HCT116 (cell line): ENCODE results near the gene APOA5. TPM values are rescaled to one million over a fixed set of nuclear protein-coding genes. Genes with fewer than 3 reads are reported as not detected.

Experiments used
- ATAC-seq: fragments of 200-7000 bp; cut with Tn5 transposase; 2 replicates; pipeline ENCODE4 v1.9.1; 2020; ENCODE audit warnings: mild to moderate bottlenecking, moderate library complexity
- BruUV-seq: library from RNA; stranded (reverse); fragments of 400-500 nt; replicated peaks from 2 replicates; lab custom pipeline; 2021; lab: Mats Ljungman, UMichigan
- CTCF ChIA-PET: fragments of 300-600 bp; sonication (Branson Sonifier 250); formaldehyde crosslinking; loops from one replicate; lab custom pipeline; 2021; ENCODE audit warnings: antibody characterized with exemption; lab: Charles Lee
- POLR2A ChIA-PET: fragments of 300-600, 350-600 bp; sonication (Branson Sonifier 250); formaldehyde crosslinking; loops from one replicate; lab custom pipeline; 2021; ENCODE audit warnings: antibody characterized with exemption; lab: Charles Lee
- RAD21 ChIA-PET, 2 experiments: fragments of 300-600 bp; sonication (Branson Sonifier 250); formaldehyde crosslinking; loops; one replicate each; lab custom pipeline; 2023; ENCODE audit warnings: low total read pairs in 2 of 2; ENCODE audit not compliant: uncharacterized antibody in 2 of 2, unreplicated experiment in 2 of 2, low non-redundant PET in 1 of 2; lab: Charles Lee
- DNase-seq: peaks from one replicate; pipeline ENCODE4 v3.0.0-alpha.2; 2010; ENCODE audit warnings: low read depth, low spot score
- H2AFZ ChIP-seq: fragments of 200-600 bp; shearing (Covaris generic), sonication (generic); 2 replicates; pipeline ENCODE4 v1.6.1; 2017; ENCODE audit warnings: low read depth, mixed run types, mixed read lengths, antibody characterized with exemption, low read length; ENCODE audit not compliant: poor library complexity, severe bottlenecking
- H3K27ac ChIP-seq: 2 replicates; pipeline ENCODE4 v1.5.1; 2012; ENCODE audit warnings: low read depth, low read length
- H3K27me3 ChIP-seq: fragments of 200-600 bp; sonication (generic); 2 replicates; pipeline ENCODE4 v1.6.1; 2016; ENCODE audit warnings: mixed run types, low read length, mixed read lengths; ENCODE audit not compliant: insufficient read depth
- H3K36me3 ChIP-seq, 2 experiments: fragments of 200-500 bp in 1 of 2; fragments of 200-600 bp in 1 of 2; sonication (Bioruptor generic) in 1 of 2; sonication (generic) in 1 of 2; 2 replicates each; pipeline versions ENCODE4 v1.5.1 to v1.6.1; 2014 to 2016; ENCODE audit warnings: low read length in 2 of 2, inconsistent platforms in 1 of 2, mixed read lengths in 1 of 2, mixed run types in 1 of 2; ENCODE audit not compliant: insufficient read depth in 2 of 2, control insufficient read depth in 1 of 2
- H3K4me1 ChIP-seq, 2 experiments: fragments of 200-600 bp in 1 of 2; sonication (generic) in 1 of 2; 2 replicates each; pipeline versions ENCODE4 v1.5.1 to v1.6.1; 2012 to 2017; ENCODE audit warnings: low read length in 2 of 2, inconsistent platforms in 1 of 2, mild to moderate bottlenecking in 1 of 2, mixed read lengths in 1 of 2, mixed run types in 1 of 2, moderate library complexity in 1 of 2; ENCODE audit not compliant: insufficient read depth in 2 of 2, control insufficient read depth in 1 of 2
- H3K4me2 ChIP-seq: fragments of 200-600 bp; sonication (generic); 2 replicates; pipeline ENCODE4 v1.6.1; 2017; ENCODE audit warnings: mixed run types, low read length, mixed read lengths
- H3K4me3 ChIP-seq, 2 experiments: fragments of 200-600 bp in 1 of 2; sonication (generic) in 1 of 2; replicated peaks in 1 of 2; 2 replicates each; pipeline ENCODE4 v1.5.1; 2011 to 2016; ENCODE audit warnings: low read length in 2 of 2, control low read depth in 1 of 2, low read depth in 1 of 2, mild to moderate bottlenecking in 1 of 2, mixed read lengths in 1 of 2, mixed run types in 1 of 2
- H3K79me2 ChIP-seq: fragments of 200-600 bp; sonication (generic); 2 replicates; pipeline ENCODE4 v1.6.1; 2017; ENCODE audit warnings: mild to moderate bottlenecking, mixed run types, low read length, moderate library complexity, mixed read lengths; ENCODE audit not compliant: insufficient read depth
- H3K9ac ChIP-seq: fragments of 200-600 bp; sonication (generic); 2 replicates; pipeline ENCODE4 v1.6.1; 2016; ENCODE audit warnings: low read length, mixed read lengths
- H3K9me2 ChIP-seq: fragments of 200-600 bp; sonication (generic), shearing (Covaris generic); 2 replicates; pipeline ENCODE4 v1.6.1; 2017; ENCODE audit warnings: mixed run types, mild to moderate bottlenecking, moderate library complexity; ENCODE audit not compliant: insufficient read depth
- H3K9me3 ChIP-seq, 2 experiments: fragments of 200-500 bp in 1 of 2; fragments of 200-600 bp in 1 of 2; sonication (Bioruptor generic) in 1 of 2; sonication (generic) in 1 of 2; 2 replicates each; pipeline ENCODE4 v1.6.1; 2014 to 2017; ENCODE audit warnings: low read length in 2 of 2, mixed read lengths in 2 of 2, inconsistent platforms in 1 of 2, low read depth in 1 of 2, mild to moderate bottlenecking in 1 of 2, mixed run types in 1 of 2, moderate library complexity in 1 of 2; ENCODE audit not compliant: control insufficient read depth in 1 of 2, insufficient read depth in 1 of 2
- H4K20me1 ChIP-seq: fragments of 200-600 bp; sonication (generic), shearing (Covaris generic); 2 replicates; pipeline ENCODE4 v1.6.1; 2017; ENCODE audit warnings: mixed run types, mild to moderate bottlenecking, moderate library complexity; ENCODE audit not compliant: insufficient read depth
- CBX3 ChIP-seq: IDR thresholded peaks from 2 replicates; pipeline ENCODE4 v1.6.1; 2012; ENCODE audit warnings: low read depth
- CEBPB ChIP-seq: IDR thresholded peaks from 2 replicates; pipeline ENCODE4 v1.6.1; 2012; ENCODE audit warnings: low read depth
- EZH2 ChIP-seq: fragments of 200-600 bp; sonication (generic); IDR thresholded peaks from 2 replicates; pipeline ENCODE4 v1.6.1; 2017; ENCODE audit warnings: antibody characterized with exemption, mixed run types
- EZH2phosphoT487 ChIP-seq: fragments of 200-600 bp; IDR thresholded peaks from 2 replicates; pipeline ENCODE4 v1.6.1; 2018; ENCODE audit warnings: antibody characterized with exemption, borderline replicate concordance
- JUND ChIP-seq: IDR thresholded peaks from 2 replicates; pipeline ENCODE4 v1.6.1; 2012
- POLR2A ChIP-seq: IDR thresholded peaks from 2 replicates; pipeline ENCODE4 v1.7.0; 2011; ENCODE audit warnings: borderline replicate concordance; ENCODE audit not compliant: insufficient read depth, insufficient read length; ENCODE audit errors: extremely low read depth
- RAD21 ChIP-seq: IDR thresholded peaks from 2 replicates; pipeline ENCODE4 v1.6.1; 2012; ENCODE audit warnings: low read depth, mild to moderate bottlenecking
- SRF ChIP-seq: IDR thresholded peaks from 2 replicates; pipeline ENCODE4 v1.6.1; 2012; ENCODE audit warnings: low read depth
- ZNF274 ChIP-seq: fragments of 200-500 bp; sonication (Bioruptor generic); IDR thresholded peaks from 2 replicates; pipeline ENCODE4 v1.6.1; 2014; ENCODE audit warnings: mild to moderate bottlenecking, low read depth, low read length, inconsistent platforms
- intact Hi-C: fragments of 100-400 bp; cut with micrococcal nuclease; formaldehyde crosslinking; loops from 2 replicates; pipeline ENCODE4 v1.10.0; 2022
- total RNA-seq: library from RNA; stranded (reverse); gene quantifications from one replicate; pipeline ENCODE4 v1.2.1, GENCODE V29; 2021; ENCODE audit not compliant: unreplicated experiment
- TF ChIP-seq, protein P1 (sequence below), 3 experiments: fragments of 200-600 bp in 1 of 3; sonication (generic) in 1 of 3; IDR thresholded peaks in 2 of 3; conservative IDR thresholded peaks in 1 of 3; 2 replicates each; pipeline ENCODE4 v1.5.1; 2012 to 2017; ENCODE audit warnings: low read depth in 2 of 3, low read length in 2 of 3, antibody characterized with exemption in 1 of 3, borderline replicate concordance in 1 of 3, control low read depth in 1 of 3, mild to moderate bottlenecking in 1 of 3, mixed read lengths in 1 of 3, mixed run types in 1 of 3, moderate library complexity in 1 of 3; ENCODE audit not compliant: insufficient read depth in 1 of 3

APOA5 gene
- total RNA-seq, 1 experiment from 2014 or later: 0.12 TPM

DNA sequence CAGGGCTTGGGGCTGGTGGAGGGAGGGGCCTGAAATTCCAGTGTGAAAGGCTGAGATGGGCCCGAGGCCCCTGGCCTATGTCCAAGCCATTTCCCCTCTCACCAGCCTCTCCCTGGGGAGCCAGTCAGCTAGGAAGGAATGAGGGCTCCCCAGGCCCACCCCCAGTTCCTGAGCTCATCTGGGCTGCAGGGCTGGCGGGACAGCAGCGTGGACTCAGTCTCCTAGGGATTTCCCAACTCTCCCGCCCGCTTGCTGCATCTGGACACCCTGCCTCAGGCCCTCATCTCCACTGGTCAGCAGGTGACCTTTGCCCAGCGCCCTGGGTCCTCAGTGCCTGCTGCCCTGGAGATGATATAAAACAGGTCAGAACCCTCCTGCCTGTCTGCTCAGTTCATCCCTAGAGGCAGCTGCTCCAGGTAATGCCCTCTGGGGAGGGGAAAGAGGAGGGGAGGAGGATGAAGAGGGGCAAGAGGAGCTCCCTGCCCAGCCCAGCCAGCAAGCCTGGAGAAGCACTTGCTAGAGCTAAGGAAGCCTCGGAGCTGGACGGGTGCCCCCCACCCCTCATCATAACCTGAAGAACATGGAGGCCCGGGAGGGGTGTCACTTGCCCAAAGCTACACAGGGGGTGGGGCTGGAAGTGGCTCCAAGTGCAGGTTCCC, 38.0 kb upstream of the APOA5 start, which contains the start of gene APOC3 (continued):
- TF ChIP-seq, protein P1, sequence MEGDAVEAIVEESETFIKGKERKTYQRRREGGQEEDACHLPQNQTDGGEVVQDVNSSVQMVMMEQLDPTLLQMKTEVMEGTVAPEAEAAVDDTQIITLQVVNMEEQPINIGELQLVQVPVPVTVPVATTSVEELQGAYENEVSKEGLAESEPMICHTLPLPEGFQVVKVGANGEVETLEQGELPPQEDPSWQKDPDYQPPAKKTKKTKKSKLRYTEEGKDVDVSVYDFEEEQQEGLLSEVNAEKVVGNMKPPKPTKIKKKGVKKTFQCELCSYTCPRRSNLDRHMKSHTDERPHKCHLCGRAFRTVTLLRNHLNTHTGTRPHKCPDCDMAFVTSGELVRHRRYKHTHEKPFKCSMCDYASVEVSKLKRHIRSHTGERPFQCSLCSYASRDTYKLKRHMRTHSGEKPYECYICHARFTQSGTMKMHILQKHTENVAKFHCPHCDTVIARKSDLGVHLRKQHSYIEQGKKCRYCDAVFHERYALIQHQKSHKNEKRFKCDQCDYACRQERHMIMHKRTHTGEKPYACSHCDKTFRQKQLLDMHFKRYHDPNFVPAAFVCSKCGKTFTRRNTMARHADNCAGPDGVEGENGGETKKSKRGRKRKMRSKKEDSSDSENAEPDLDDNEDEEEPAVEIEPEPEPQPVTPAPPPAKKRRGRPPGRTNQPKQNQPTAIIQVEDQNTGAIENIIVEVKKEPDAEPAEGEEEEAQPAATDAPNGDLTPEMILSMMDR (IDR thresholded peaks at IDR 0.05 in 2 of 3, conservative IDR thresholded peaks at IDR 0.05 in 1 of 3; ENCODE audit: borderline replicate concordance in 1 of 3, insufficient read depth in 1 of 3, low read depth in 2 of 3, low read length in 2 of 3): no peak
- no peak for TF ChIP-seq JUND
- no peak for TF ChIP-seq RAD21
- no peak for TF ChIP-seq POLR2A
- TF ChIP-seq SRF: no peak
- TF ChIP-seq EZH2: no peak
- no peak for TF ChIP-seq CEBPB
- TF ChIP-seq, all 23 proteins: peak for 0

DNA sequence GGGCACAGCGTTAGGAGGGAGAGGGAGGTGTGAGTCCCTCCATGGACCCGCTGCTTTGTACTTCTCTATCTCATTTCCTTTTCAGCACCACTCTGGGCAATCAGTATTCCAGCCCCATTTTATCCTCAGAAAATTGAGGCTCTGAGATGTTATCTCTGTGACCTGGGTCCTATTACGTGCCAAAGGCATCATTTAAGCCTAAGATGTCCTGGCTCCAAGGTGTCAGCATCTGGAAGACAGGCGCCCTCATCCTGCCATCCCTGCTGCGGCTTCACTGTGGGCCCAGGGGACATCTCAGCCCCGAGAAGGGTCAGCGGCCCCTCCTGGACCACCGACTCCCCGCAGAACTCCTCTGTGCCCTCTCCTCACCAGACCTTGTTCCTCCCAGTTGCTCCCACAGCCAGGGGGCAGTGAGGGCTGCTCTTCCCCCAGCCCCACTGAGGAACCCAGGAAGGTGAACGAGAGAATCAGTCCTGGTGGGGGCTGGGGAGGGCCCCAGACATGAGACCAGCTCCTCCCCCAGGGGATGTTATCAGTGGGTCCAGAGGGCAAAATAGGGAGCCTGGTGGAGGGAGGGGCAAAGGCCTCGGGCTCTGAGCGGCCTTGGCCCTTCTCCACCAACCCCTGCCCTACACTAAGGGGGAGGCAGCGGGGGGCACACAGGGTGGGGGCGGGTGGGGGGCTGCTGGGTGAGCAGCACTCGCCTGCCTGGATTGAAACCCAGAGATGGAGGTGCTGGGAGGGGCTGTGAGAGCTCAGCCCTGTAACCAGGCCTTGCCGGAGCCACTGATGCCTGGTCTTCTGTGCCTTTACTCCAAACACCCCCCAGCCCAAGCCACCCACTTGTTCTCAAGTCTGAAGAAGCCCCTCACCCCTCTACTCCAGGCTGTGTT, 37.2 kb upstream of the APOA5 start:
- ATAC-seq (no peak), DNase-seq (no peak)
- Histone ChIP-seq H3K9ac (no peak overlapping the region), H3K79me2 (no peaks in the 10 kb centered on the region), H3K4me2 (no peak overlapping the region), H3K9me2 (no peaks in the 10 kb centered on the region), H2AFZ (no peak overlapping the region), H3K27ac (no peak overlapping the region), H3K9me3 (no peaks in the 10 kb centered on the region), H3K36me3 (no peaks in the 10 kb centered on the region), H3K27me3 (no peaks in the 10 kb centered on the region), H4K20me1 (no peaks in the 10 kb centered on the region), H3K4me1 (no peaks in the 10 kb centered on the region), H3K4me3 (no peak overlapping the region)
- CTCF ChIA-PET: interaction anchor here (0.6 to 0.7 kb wide), 2 partner anchors 51 to 278 kb away, joined by 3 read pairs; no protein-coding TSS in a partner anchor
- no TSS peak for BruUV-seq
- POLR2A ChIA-PET: no interaction called here
- TF ChIP-seq ZNF274 (no peak), EZH2phosphoT487 (no peak), CEBPB (no peak), CBX3 (no peak)
- intact Hi-C loops: no loop called here
- RAD21 ChIA-PET: no interaction called here
